Measurements from ENCODE around the gene DLGAP3.
"Not testable (repeated sequence)": the region's sequence is repeated elsewhere in the genome, so short reads cannot be mapped to it uniquely, and the experiment has no call there.

The DLGAP3 gene

GRCh38 chr1:34950428-34950827 is 21.0 kb upstream of the DLGAP3 start:
- no peak for TF ChIP-seq CTCF (IDR thresholded peaks at IDR 0.05; ENCODE audit: low read depth, low read length, missing control alignments)
- H3K4me3 ChIP-seq (replicated peaks; ENCODE audit: low read depth, low read length) = no peak overlapping the region
- DNase-seq (ENCODE audit: extremely low read depth, low read depth) = no peak

- DNase-seq (ENCODE audit: extremely low read depth, low read depth); H3K4me3 ChIP-seq (replicated peaks; ENCODE audit: low read depth, low read length): not testable (repeated sequence)
Measured at GRCh38 chr1:34948739-34949138, 19.3 kb upstream of the DLGAP3 start.

GRCh38 chr1:34947641-34948314 is 18.3 kb upstream of the DLGAP3 start:
- H3K4me3 ChIP-seq (replicated peaks; ENCODE audit: low read depth, low read length); DNase-seq (ENCODE audit: extremely low read depth, low read depth): not testable (repeated sequence)

- TF ChIP-seq CTCF (IDR thresholded peaks at IDR 0.05; ENCODE audit: low read depth, low read length, missing control alignments) = no peak
- no peak for DNase-seq (ENCODE audit: extremely low read depth, low read depth)
Measured at GRCh38 chr1:34946211-34946610, 16.8 kb upstream of the DLGAP3 start.

GRCh38 chr1:34941798-34942197 is 12.3 kb upstream of the DLGAP3 start:
- not testable (repeated sequence) for H3K4me3 ChIP-seq (replicated peaks; ENCODE audit: low read depth, low read length); DNase-seq (ENCODE audit: extremely low read depth, low read depth)

More at GRCh38 chr1:34946211-34946610, 16.8 kb upstream of the DLGAP3 start:
- no peak overlapping the region for H3K4me3 ChIP-seq (replicated peaks; ENCODE audit: low read depth, low read length)

- no peak overlapping the region for H3K4me3 ChIP-seq (replicated peaks; ENCODE audit: low read depth, low read length)
- no peak for TF ChIP-seq CTCF (IDR thresholded peaks at IDR 0.05; ENCODE audit: low read depth, low read length, missing control alignments)
- no peak for DNase-seq (ENCODE audit: extremely low read depth, low read depth)
Measured at GRCh38 chr1:34930702-34931071, 1.2 kb upstream of the DLGAP3 start.

GRCh38 chr1:34929853-34930701 is 627 bp upstream of the DLGAP3 start:
- H3K4me3 ChIP-seq (replicated peaks; ENCODE audit: low read depth, low read length) = no peak overlapping the region
- TF ChIP-seq CTCF (IDR thresholded peaks at IDR 0.05; ENCODE audit: low read depth, low read length, missing control alignments) = no peak
- DNase-seq (ENCODE audit: extremely low read depth, low read depth) = no peak

GRCh38 chr1:34928699-34929496 is 552 bp downstream of the DLGAP3 start:
- no peak overlapping the region for H3K4me3 ChIP-seq (replicated peaks; ENCODE audit: low read depth, low read length)
- no peak for TF ChIP-seq CTCF (IDR thresholded peaks at IDR 0.05; ENCODE audit: low read depth, low read length, missing control alignments)
- no peak for DNase-seq (ENCODE audit: extremely low read depth, low read depth)

Measured in HFF-Myc (cell line).